Central memory CD8-positive, alpha-beta T cell (primary cell): ENCODE results near the gene ACOT8.
"Not testable (repeated sequence)": the region's sequence is repeated elsewhere in the genome, so short reads cannot be mapped to it uniquely, and the experiment has no call there.

Experiments
- ATAC-seq: fragments of 150-1000 bp; cut with Tn5 transposase; replicated peaks from 2 replicates; pipeline ENCODE4 v1.10.0; 2022; ENCODE audit warnings: mild to moderate bottlenecking, moderate FRiP score, moderate number of reproducible peaks; ENCODE audit not compliant: poor library complexity, severe bottlenecking; ENCODE audit errors: extremely low read depth
- DNase-seq, 2 donors: peaks; one replicate each; pipeline ENCODE4 v3.0.0; 2021; ENCODE audit warnings: low spot score in 2 of 2
- H3K27ac Mint-ChIP-seq: one replicate; pipeline ENCODE4 v1.8.0; 2022; ENCODE audit warnings: low read depth, mild to moderate bottlenecking, moderate library complexity, mixed read lengths
- H3K27me3 Mint-ChIP-seq: one replicate; pipeline ENCODE4 v1.8.0; 2022; ENCODE audit warnings: mixed read lengths
- H3K36me3 Mint-ChIP-seq: one replicate; pipeline ENCODE4 v1.8.0; 2022; ENCODE audit warnings: mild to moderate bottlenecking, moderate library complexity, mixed read lengths; ENCODE audit not compliant: insufficient read depth
- H3K4me1 Mint-ChIP-seq: one replicate; pipeline ENCODE4 v1.8.0; 2022; ENCODE audit warnings: mixed read lengths
- H3K4me3 Mint-ChIP-seq: one replicate; pipeline ENCODE4 v1.8.0; 2022; ENCODE audit warnings: mild to moderate bottlenecking, moderate library complexity, mixed read lengths
- H3K9me3 Mint-ChIP-seq: one replicate; pipeline ENCODE4 v1.8.0; 2022; ENCODE audit warnings: mixed read lengths

ACOT8 gene

GRCh38 chr20:45812157-45813005, 44.8 kb downstream of the ACOT8 start, which contains the start of gene UBE2C:
UBE2C (plus strand) TSS chr20:45812644; CDS start chr20:45812696, 52 bp downstream.
- DNase-seq (peak; percentile 81 to 93), ATAC-seq (peak; percentile 100)
- no peaks in the 10 kb centered on the region for H3K9me3 Mint-ChIP-seq
- peak within 1 kb of the TSS; percentile 82 for H3K4me3 Mint-ChIP-seq
- peak within 1 kb of the TSS; percentile 55 for H3K27ac Mint-ChIP-seq
- no peaks in the 10 kb centered on the region for H3K27me3 Mint-ChIP-seq
- H3K36me3 Mint-ChIP-seq = peaks cover 39% of the 10 kb centered on the region
- peaks cover 13% of the 10 kb centered on the region for H3K4me1 Mint-ChIP-seq

DNA sequence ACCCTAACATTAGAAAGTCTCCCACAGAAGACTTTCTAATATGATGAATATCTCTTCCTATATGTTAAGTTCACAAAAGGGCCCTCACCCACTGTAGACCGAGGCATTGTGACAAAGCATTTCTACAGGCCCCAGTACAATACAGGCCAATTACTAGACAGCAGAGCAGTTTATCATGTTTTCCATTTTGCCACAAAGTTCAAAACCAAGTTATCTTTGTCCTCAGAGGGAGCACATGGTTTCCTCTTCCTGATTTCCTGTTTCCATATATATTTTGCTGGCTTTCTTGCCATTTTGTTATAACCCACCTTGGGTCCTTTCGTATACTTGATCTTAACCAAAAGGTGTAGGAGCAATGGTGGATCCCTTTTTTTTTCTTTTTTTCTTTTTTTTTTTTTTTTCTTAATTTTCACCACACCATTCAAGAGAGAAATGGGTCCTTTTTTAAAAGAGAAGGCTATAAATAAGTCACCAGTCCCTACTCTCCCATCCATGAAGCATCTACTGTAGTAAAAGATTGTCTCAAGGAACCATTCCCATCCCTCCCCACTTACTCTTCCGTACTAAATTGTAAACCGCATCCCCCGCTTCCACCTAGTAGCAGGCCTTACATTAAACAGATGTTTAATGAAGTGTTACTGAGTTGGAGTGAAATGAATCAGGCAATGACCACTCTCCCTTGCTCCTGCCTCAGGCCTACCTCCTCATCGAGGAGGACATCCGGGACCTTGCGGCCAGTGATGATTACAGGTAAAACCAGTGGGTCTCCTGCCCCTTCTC, 46.8 kb downstream of the ACOT8 start:
- DNase-seq = no peak
- ATAC-seq = no peak
- H3K27ac Mint-ChIP-seq = no peak overlapping the region
- peaks cover 50% of the 10 kb centered on the region for H3K36me3 Mint-ChIP-seq
- peaks cover 13% of the 10 kb centered on the region for H3K4me1 Mint-ChIP-seq
- no peak overlapping the region for H3K4me3 Mint-ChIP-seq
- no peaks in the 10 kb centered on the region for H3K27me3 Mint-ChIP-seq
- H3K9me3 Mint-ChIP-seq = no peaks in the 10 kb centered on the region

DNA sequence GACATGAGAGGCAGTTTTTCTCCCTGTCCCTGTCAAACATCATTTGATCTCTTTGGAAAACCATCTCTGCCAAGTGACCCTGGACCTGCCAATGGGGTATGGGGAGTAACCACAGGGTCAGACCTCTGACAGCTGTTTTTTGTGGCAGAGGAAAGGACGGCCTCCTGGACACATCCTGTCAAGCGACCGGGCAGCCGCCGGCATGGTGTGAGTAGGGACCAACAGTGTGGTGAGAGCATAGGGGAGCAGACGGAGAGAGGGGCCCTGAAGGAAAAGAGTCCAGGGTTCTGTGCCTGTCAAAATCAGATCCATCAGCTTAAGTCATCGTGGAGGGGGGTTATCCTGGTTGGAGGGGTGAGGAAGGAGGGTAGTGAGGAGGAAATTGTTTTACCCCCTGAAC, 55.3 kb downstream of the ACOT8 start:
- Mint-ChIP-seq H3K4me3 (no peak overlapping the region), H3K27ac (no peak overlapping the region), H3K36me3 (peaks cover 32% of the 10 kb centered on the region), H3K27me3 (no peaks in the 10 kb centered on the region), H3K9me3 (no peaks in the 10 kb centered on the region), H3K4me1 (peaks cover 10% of the 10 kb centered on the region)
- ATAC-seq = no peak
- no peak for DNase-seq

DNA sequence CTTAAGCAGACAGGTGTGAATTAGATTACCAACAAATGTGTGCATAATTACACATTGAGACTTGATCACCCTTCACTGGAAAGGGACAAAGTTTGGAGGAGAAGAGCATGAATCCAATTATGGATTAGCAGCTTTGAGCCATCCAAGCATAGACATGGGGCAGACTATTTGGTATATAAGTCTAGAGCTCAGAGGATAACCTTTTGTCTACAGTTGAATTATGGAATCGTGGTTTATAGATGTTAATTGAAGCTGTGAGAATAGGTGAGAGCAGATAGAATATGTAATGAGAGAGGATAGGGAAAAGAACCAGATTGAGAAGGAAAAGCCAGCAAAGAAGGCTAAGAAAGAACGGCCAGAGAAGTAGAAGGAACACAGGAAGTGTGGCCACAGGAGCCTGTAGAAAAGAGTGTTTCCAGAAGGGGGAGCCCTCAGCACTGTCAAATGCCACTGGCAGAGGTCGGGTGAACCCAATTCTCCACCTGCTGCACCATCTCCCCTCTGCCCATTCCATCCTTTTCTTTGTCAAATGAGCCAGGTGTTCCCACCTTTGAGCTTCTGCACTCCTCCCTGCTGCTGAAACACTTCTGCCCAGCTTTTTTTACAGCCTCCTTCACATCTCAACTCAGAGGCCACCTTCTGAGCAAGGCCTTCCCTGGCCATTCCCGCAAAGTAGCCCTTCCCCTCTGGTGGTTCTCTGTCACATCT, 58.1 kb downstream of the ACOT8 start:
- DNase-seq (peak; percentile 39 to 40), ATAC-seq (peak; percentile 73)
- Mint-ChIP-seq H3K27me3 (no peaks in the 10 kb centered on the region), H3K36me3 (peaks cover 31% of the 10 kb centered on the region), H3K4me3 (no peak overlapping the region), H3K27ac (no peak overlapping the region), H3K4me1 (peaks cover 10% of the 10 kb centered on the region), H3K9me3 (no peaks in the 10 kb centered on the region)

GRCh38 chr20:45797955-45798354, 59.2 kb downstream of the ACOT8 start:
- not testable (repeated sequence) for H3K27me3 Mint-ChIP-seq, ATAC-seq, H3K4me3 Mint-ChIP-seq, H3K9me3 Mint-ChIP-seq, DNase-seq, H3K27ac Mint-ChIP-seq
- Mint-ChIP-seq H3K4me1 (peaks cover 13% of the 10 kb centered on the region), H3K36me3 (peaks cover 34% of the 10 kb centered on the region)

- ATAC-seq, H3K4me3 Mint-ChIP-seq, H3K27me3 Mint-ChIP-seq, H3K27ac Mint-ChIP-seq, H3K9me3 Mint-ChIP-seq, DNase-seq: not testable (repeated sequence)
- peaks cover 35% of the 10 kb centered on the region for H3K36me3 Mint-ChIP-seq
- H3K4me1 Mint-ChIP-seq = peaks cover 17% of the 10 kb centered on the region
Observed at GRCh38 chr20:45797510-45797909, 59.7 kb downstream of the ACOT8 start.

DNA sequence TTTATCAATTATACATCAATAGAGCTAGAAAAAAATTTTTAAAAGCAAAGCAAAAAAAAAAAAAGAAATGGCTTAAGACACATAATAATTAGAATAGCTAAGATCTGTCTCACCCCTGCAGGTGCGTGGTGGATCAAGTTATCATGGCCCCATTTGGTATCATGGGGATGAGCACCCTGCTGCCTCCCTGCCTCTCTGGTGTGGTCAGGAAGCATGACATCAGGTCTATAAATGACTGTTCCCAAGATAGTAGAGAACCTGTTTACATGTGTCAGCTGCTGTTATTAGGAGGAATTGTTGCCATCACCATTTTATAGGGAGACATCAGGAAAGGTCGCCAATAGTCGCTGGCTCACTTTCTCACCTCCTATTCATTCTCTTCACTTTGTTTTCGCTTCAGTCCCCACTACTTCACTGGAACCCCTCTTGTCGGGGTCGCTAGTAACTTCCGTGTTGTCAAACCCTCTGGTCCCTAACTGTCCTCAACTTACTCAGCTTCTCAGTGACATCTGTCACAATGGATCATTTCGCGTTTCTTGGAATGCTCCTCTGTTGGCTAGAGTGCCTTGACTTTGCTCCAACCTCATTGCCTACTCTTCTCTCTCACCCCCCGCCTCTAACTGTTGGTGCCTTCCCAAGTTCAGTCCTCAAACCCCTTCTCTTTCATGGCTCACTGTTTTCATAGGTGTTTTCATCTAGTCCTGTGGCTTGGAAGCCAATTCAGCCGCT, 60.7 kb downstream of the ACOT8 start:
- H3K4me3 Mint-ChIP-seq = no peak overlapping the region
- no peak for DNase-seq
- no peak for ATAC-seq
- peaks cover 24% of the 10 kb centered on the region for H3K4me1 Mint-ChIP-seq
- H3K9me3 Mint-ChIP-seq = no peaks in the 10 kb centered on the region
- no peaks in the 10 kb centered on the region for H3K27me3 Mint-ChIP-seq
- peaks cover 35% of the 10 kb centered on the region for H3K36me3 Mint-ChIP-seq
- H3K27ac Mint-ChIP-seq = no peak overlapping the region

- H3K36me3 Mint-ChIP-seq = peaks cover 32% of the 10 kb centered on the region
- no peaks in the 10 kb centered on the region for H3K9me3 Mint-ChIP-seq
- H3K4me1 Mint-ChIP-seq = peaks cover 16% of the 10 kb centered on the region
- DNase-seq = no peak
- H3K4me3 Mint-ChIP-seq = peak overlapping the region; percentile 86
- H3K27me3 Mint-ChIP-seq = no peaks in the 10 kb centered on the region
- ATAC-seq = peak; percentile 7
- H3K27ac Mint-ChIP-seq = peak overlapping the region; percentile 97
Observed at GRCh38 chr20:45792317-45793118, 64.7 kb downstream of the ACOT8 start.
